Measurements from ENCODE around the gene UBE3A.

Gene UBE3A

DNA sequence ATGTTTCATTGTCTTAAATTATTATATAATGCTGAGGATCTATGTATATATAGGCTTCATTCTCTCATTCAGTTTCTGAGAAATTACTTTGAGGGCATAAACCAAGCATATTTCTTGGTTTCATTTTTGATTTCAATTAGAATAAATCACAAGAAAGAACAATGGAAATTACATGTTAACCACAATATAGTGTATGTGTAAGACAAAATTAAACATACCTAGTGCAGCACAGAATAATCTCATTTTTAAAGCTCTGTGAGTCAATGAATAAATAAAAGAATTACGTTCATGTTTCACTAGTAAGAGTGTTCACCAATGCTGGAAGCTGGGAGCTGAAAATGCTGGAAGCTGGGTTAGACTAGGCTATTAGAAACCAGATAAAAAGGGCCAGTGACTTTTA is 72.8 kb downstream of the UBE3A start:
- peaks cover 6% of the 10 kb centered on the region; the same call in 1 of the 2 replicates for H3K79me2 ChIP-seq (ENCODE audit: insufficient read depth, low read length)
- no peak overlapping the region for H3K4me2 ChIP-seq (ENCODE audit: low read length)

DNA sequence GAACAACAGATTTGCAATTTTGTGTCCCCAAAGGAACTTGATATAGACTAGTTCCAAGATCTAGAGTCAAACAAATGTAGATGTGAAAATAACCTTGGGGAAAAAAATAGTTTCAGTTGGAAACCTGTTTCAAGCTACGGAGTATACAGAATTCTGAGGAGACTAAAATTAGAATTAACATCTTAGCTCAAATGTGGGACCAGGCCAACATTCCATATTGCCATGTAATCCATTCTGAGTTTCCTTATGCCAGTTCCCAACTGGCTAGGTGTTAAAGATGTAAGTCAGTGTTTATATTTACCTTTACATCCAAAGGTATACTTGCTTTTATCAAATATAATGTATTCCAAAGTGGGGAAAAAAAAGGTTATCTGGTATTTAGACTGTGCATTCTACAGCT is 76.3 kb downstream of the UBE3A start:
- Histone ChIP-seq H3K79me2 (ENCODE audit: insufficient read depth, low read length) (no peaks in the 10 kb centered on the region; the same call in 1 of the 2 replicates), H3F3A (ENCODE audit: insufficient read depth, low read length) (no peaks in the 10 kb centered on the region), H2AFZ (ENCODE audit: low read length) (no peak overlapping the region), H3K4me3 (ENCODE audit: low read depth, low read length, poor library complexity, severe bottlenecking) (no peak overlapping the region), H3K4me2 (ENCODE audit: low read length) (no peak overlapping the region), H3K9ac (ENCODE audit: low read length) (no peak overlapping the region), H3K27me3 (ENCODE audit: insufficient read depth, low read length) (no peaks in the 10 kb centered on the region), H3K36me3 (ENCODE audit: insufficient read depth, low read length) (peaks cover 62% of the 10 kb centered on the region), H3K9me3 (ENCODE audit: low read length) (no peaks in the 10 kb centered on the region), H4K20me1 (ENCODE audit: insufficient read depth, low read length) (no peaks in the 10 kb centered on the region), H3K4me1 (ENCODE audit: insufficient read depth, low read length, severe bottlenecking) (no peaks in the 10 kb centered on the region), H3K27ac (ENCODE audit: low read depth, low read length, poor library complexity, severe bottlenecking) (no peak overlapping the region), H3K9me2 (ENCODE audit: low read depth, low read length) (no peaks in the 10 kb centered on the region)
- TF ChIP-seq CTCF (IDR thresholded peaks at IDR 0.05; ENCODE audit: low read length) (no peak), EZH2 (IDR thresholded peaks at IDR 0.05; ENCODE audit: borderline replicate concordance, low read length) (no peak)

More for the DNA sequence above, 72.8 kb downstream of the UBE3A start:
- H3K4me3 ChIP-seq (ENCODE audit: low read depth, low read length, poor library complexity, severe bottlenecking): no peak overlapping the region
- no peak overlapping the region for H2AFZ ChIP-seq (ENCODE audit: low read length)
- no peaks in the 10 kb centered on the region for H4K20me1 ChIP-seq (ENCODE audit: insufficient read depth, low read length)
- no peaks in the 10 kb centered on the region for H3F3A ChIP-seq (ENCODE audit: insufficient read depth, low read length)
- 0 out of 2 replicates have a peak, but pooled peaks cover 6% of the 10 kb centered on the region for H3K9me3 ChIP-seq (ENCODE audit: low read length)
- no peak overlapping the region for H3K9ac ChIP-seq (ENCODE audit: low read length)
- H3K4me1 ChIP-seq (ENCODE audit: insufficient read depth, low read length, severe bottlenecking): no peaks in the 10 kb centered on the region
- no peak overlapping the region for H3K27ac ChIP-seq (ENCODE audit: low read depth, low read length, poor library complexity, severe bottlenecking)
- H3K9me2 ChIP-seq (ENCODE audit: low read depth, low read length): no peaks in the 10 kb centered on the region
- H3K27me3 ChIP-seq (ENCODE audit: insufficient read depth, low read length): no peaks in the 10 kb centered on the region
- TF ChIP-seq CTCF (IDR thresholded peaks at IDR 0.05; ENCODE audit: low read length) (no peak), EZH2 (IDR thresholded peaks at IDR 0.05; ENCODE audit: borderline replicate concordance, low read length) (no peak)
- H3K36me3 ChIP-seq (ENCODE audit: insufficient read depth, low read length): peaks cover 66% of the 10 kb centered on the region

- Histone ChIP-seq H4K20me1 (ENCODE audit: insufficient read depth, low read length) (no peaks in the 10 kb centered on the region), H3K27me3 (ENCODE audit: insufficient read depth, low read length) (no peaks in the 10 kb centered on the region), H3K4me2 (ENCODE audit: low read length) (no peak overlapping the region), H3K27ac (ENCODE audit: low read depth, low read length, poor library complexity, severe bottlenecking) (no peak overlapping the region), H3K79me2 (ENCODE audit: insufficient read depth, low read length) (peaks cover 5% of the 10 kb centered on the region; the same call in 1 of the 2 replicates), H3K9me2 (ENCODE audit: low read depth, low read length) (no peaks in the 10 kb centered on the region), H2AFZ (ENCODE audit: low read length) (no peak overlapping the region), H3F3A (ENCODE audit: insufficient read depth, low read length) (no peaks in the 10 kb centered on the region; the same call in 1 of the 2 replicates), H3K9ac (ENCODE audit: low read length) (no peak overlapping the region), H3K4me1 (ENCODE audit: insufficient read depth, low read length, severe bottlenecking) (no peaks in the 10 kb centered on the region), H3K9me3 (ENCODE audit: low read length) (peaks cover 4% of the 10 kb centered on the region; the same call in 1 of the 2 replicates), H3K36me3 (ENCODE audit: insufficient read depth, low read length) (peaks cover 82% of the 10 kb centered on the region), H3K4me3 (ENCODE audit: low read depth, low read length, poor library complexity, severe bottlenecking) (no peak overlapping the region)
- TF ChIP-seq EZH2 (IDR thresholded peaks at IDR 0.05; ENCODE audit: borderline replicate concordance, low read length): no peak
- TF ChIP-seq CTCF (IDR thresholded peaks at IDR 0.05; ENCODE audit: low read length): no peak
These were observed 91.1 kb downstream of the UBE3A start for GRCh38 chr15:25347707-25348106.
